NCI-H2029 treated with DMSO at 0.1 percent for 48 hours (cell line): ENCODE data around the gene SLC38A2.

ENCODE experiments used
- DNase-seq: peaks from one replicate; lab custom pipeline; 2025; lab: John Stamatoyannopoulos, UW

SLC38A2 gene

GRCh38 chr12:46374310-46374709 is 1.7 kb upstream of the SLC38A2 start:
- no peak for DNase-seq

DNA sequence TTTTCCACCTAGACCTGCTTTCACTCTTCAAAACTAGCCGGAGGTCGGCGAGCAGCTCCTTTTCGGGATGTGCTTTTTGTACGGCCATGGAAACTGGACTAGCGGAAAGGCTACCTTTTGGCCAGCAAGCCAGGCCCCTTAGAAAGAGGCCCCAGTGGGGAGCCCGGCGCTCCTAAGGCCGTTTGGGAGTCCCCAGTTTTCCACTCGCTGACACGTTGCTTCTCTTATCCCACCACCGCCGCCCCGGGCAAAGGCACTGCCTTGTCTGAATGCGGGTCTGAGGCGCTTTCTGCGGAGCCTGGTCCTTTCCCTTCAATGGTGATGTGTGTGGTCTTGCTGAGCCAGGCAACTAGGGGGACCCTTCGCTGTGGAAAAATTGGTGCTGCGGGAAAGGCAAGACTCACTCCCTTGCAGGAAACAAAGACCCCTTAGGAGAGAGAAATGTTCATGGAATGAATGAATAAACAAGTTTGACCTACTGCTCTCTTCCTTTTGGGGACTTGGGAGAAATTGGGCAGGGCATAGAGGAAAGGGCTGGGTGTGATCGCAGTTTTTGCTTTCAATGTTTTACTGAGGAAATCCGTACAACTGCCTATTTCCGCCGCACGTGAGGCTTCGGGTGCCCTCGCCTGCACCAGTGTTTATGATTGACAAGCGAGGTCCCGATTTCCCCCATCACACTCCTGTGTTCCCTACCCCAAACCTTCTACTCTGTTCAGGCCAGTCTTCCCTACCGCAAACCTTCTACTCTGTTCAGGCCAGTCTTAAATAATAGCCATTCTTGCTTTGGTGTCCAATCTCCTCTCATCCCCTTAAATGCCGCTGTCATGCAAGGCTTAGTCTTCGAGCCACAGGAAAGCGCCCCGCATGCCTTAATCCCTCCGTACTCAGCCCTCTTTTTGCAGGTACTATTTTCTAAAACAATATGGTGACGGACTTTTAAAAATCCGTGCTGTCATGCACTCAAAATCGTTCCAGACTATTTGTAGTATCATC is 1.0 kb upstream of the SLC38A2 start:
- no peak for DNase-seq

GRCh38 chr12:46371718-46372543 is 642 bp downstream of the SLC38A2 start:
- DNase-seq = peak; percentile 60

GRCh38 chr12:46370792-46371717 is 1.5 kb downstream of the SLC38A2 start:
- DNase-seq = peak; percentile 60

- DNase-seq = no peak
Measured at GRCh38 chr12:46370380-46370734, 2.2 kb downstream of the SLC38A2 start.

GRCh38 chr12:46369474-46370379 is 2.8 kb downstream of the SLC38A2 start:
- DNase-seq = no peak

- no peak for DNase-seq
Measured at GRCh38 chr12:46369095-46369473, 3.5 kb downstream of the SLC38A2 start.

GRCh38 chr12:46368684-46369083 is 3.9 kb downstream of the SLC38A2 start:
- no peak for DNase-seq

DNA sequence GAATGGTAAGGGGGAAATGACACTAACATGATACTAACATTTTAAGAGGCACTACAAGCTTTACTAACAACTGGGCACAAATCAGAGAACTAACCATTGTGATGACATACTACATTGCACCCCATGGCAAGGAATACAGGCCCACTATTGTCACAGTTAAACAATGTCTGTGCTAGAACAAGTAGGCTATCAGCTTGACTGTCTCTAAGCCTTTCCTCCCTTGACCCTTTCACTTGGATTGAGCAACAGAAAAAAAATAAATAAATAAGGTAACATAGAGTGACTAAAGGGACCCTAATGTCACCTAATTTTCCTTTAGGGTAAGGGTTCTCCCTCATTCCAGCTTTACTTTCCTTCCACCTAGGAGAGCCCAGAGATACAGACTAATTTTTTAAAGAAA is 4.4 kb downstream of the SLC38A2 start:
- no peak for DNase-seq

DNA sequence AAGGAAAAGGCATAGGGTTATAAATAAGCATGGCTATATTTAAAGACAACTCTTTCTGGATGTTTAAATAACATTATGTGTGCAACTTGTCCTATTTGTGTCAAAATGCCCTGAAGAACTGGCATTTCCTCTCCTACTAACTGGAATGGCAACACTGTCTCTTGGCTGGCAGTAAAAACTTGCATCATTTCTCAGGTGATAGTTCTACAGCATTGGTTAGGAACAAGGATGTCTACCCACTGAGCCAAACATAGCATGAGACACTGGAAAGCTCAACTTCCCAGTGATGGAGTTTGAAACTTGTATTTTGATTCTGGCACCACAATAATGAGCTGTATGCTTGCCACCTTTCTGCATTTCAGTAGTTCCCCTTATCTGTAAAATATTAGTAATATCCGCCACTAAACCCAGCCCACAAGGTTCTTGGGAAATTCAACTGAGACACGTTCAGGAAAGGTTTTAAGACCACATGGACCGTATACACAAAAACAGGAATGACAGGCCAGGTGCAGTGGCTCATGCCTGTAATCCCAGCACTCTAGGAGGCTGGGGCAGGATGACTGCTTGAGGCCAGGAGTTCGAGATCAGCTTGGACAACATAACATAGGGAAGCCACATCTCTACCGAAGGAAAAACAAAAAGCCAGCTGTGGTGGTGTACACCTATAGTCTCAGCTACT is 5.1 kb downstream of the SLC38A2 start:
- DNase-seq = no peak

GRCh38 chr12:46366771-46367170 is 5.8 kb downstream of the SLC38A2 start:
- DNase-seq = no peak

GRCh38 chr12:46365951-46366379 is 6.6 kb downstream of the SLC38A2 start:
- no peak for DNase-seq

DNA sequence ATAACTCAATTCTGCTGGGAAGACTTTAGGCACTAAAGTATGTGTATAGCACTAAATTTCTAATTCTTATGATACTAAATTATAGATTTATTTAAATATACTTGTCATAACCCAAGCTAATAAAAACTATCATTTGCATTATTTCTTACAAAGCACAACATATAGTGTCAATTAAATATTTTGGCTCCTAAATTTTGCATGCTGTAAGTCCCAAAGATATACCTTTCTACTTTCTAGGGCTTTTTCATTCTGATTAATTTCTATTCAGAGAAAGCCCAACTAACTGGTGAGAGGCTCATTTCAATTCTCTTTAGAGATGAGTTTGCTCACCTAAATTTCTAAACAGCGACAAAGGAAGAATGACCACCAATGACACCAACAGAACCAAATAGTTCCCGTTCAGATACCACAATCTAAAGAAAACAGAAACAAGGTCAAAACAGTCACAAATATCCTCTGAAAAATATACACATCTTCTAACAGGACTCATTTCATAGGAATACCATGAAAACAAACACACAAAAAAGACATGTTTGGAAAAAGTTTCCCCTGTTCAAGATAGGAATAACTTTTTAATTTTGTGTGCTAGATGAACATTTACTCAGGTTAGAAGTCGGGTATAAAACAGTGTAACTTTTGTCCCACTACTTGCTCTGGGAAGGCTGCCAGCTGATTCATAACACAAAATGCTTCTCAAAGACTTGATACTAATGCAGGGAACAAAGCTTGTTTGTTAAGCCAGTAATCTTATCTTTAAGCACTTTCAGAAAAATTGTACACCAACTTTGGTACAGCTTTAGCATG is 7.6 kb downstream of the SLC38A2 start:
- no peak for DNase-seq

- DNase-seq = no peak
Measured at GRCh38 chr12:46364300-46364696, 8.3 kb downstream of the SLC38A2 start.

- no peak for DNase-seq
Measured at GRCh38 chr12:46363582-46364299, 8.8 kb downstream of the SLC38A2 start.

GRCh38 chr12:46362895-46363581 is 9.5 kb downstream of the SLC38A2 start:
- no peak for DNase-seq

DNA sequence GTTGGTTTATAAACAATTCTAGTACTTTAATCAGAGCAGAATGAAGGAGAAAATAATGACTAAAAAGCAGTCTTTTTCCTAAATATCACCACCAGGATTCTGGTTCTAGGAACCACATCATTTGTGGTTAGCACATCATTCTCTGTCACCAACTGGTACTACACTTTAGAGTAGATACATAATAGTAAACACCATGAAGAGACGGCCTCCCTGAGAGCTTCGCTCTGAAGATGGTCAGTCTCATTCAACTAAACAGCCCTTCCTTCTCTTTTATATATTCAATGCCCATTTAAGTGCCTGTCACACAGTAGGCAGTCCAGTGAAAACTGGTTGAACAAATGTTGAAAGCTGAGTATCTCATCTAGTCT is 10.9 kb downstream of the SLC38A2 start:
- no peak for DNase-seq
